Fibroblast of pulmonary artery (primary cell): Measurements from ENCODE around the gene CA4.

Source experiments
- DNase-seq: peaks from one replicate; pipeline ENCODE4 v3.0.0-alpha.2; 2010; ENCODE audit warnings: low read depth
- H3K4me3 ChIP-seq: replicated peaks from 2 replicates; pipeline ENCODE4 v1.5.1; 2011; ENCODE audit warnings: low read depth, mild to moderate bottlenecking, control low read depth, low read length, moderate library complexity
- TF ChIP-seq, protein P1 (sequence below): IDR thresholded peaks from 2 replicates; pipeline ENCODE4 v1.5.1; 2011; ENCODE audit warnings: mild to moderate bottlenecking, control low read depth, low read length, inconsistent platforms; ENCODE audit errors: missing control alignments

The CA4 gene

GRCh38 chr17:60155427-60155814, 5.6 kb downstream of the CA4 start:
- H3K4me3 ChIP-seq = no peak overlapping the region
- TF ChIP-seq, protein P1, sequence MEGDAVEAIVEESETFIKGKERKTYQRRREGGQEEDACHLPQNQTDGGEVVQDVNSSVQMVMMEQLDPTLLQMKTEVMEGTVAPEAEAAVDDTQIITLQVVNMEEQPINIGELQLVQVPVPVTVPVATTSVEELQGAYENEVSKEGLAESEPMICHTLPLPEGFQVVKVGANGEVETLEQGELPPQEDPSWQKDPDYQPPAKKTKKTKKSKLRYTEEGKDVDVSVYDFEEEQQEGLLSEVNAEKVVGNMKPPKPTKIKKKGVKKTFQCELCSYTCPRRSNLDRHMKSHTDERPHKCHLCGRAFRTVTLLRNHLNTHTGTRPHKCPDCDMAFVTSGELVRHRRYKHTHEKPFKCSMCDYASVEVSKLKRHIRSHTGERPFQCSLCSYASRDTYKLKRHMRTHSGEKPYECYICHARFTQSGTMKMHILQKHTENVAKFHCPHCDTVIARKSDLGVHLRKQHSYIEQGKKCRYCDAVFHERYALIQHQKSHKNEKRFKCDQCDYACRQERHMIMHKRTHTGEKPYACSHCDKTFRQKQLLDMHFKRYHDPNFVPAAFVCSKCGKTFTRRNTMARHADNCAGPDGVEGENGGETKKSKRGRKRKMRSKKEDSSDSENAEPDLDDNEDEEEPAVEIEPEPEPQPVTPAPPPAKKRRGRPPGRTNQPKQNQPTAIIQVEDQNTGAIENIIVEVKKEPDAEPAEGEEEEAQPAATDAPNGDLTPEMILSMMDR = no peak
- DNase-seq = no peak

- DNase-seq = no peak
- TF ChIP-seq, protein P1 = no peak
- no peak overlapping the region for H3K4me3 ChIP-seq
These were observed 6.0 kb downstream of the CA4 start for GRCh38 chr17:60155815-60156214.

- no peak overlapping the region for H3K4me3 ChIP-seq
- TF ChIP-seq, protein P1 = no peak
- DNase-seq = no peak
These were observed 7.0 kb downstream of the CA4 start for GRCh38 chr17:60156746-60157145.

GRCh38 chr17:60157487-60158040, 7.8 kb downstream of the CA4 start:
- DNase-seq = no peak
- no peak overlapping the region for H3K4me3 ChIP-seq
- TF ChIP-seq, protein P1 = no peak

GRCh38 chr17:60158751-60159478, 9.1 kb downstream of the CA4 start:
- H3K4me3 ChIP-seq = no peak overlapping the region
- TF ChIP-seq, protein P1 = no peak
- DNase-seq = peak; percentile 51

- no peak for DNase-seq
- H3K4me3 ChIP-seq = no peak overlapping the region
- TF ChIP-seq, protein P1 = no peak
These were observed 9.7 kb downstream of the CA4 start for GRCh38 chr17:60159479-60159866.

DNA sequence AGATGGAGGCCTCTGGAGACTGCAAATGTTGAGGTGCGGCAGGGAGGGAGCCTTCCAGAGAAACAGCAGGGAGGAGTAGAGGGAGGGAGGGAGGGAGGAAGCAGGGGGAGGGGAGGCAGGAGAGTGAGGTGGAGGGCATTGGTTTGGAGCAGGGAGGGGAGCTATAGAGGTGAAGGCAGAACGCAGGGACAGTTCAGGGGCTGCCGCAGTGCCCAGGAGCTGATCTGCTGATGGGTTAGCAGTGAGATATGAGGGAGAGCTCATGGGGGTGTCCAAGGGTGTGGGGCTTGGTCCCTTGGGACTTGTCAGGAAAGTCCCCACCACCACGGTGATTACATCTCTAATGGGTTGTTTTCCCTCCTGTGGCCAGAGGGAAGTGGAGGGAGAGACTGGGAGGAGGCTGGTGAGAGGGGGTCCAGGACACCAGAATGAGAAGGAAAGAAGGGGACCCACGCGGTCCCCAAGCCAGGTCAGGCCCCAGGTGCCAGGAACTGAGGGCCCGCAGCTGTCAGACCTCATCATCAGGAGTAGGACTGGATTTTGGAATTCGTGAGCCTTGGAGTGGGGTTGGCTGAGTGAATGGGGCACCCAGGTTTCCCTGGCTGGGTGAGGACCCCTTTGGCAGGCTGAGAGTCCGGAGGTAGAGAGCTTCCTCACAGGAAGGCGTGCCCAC, 11.2 kb downstream of the CA4 start:
- no peak for DNase-seq
- TF ChIP-seq, protein P1 = no peak
- H3K4me3 ChIP-seq = no peak overlapping the region
